H1 (cell line): ENCODE results near the gene LRPPRC.

Experiments
- EZH2 ChIP-seq: fragments of 200-600 bp; sonication (generic); IDR thresholded peaks from 2 replicates; pipeline ENCODE4 v1.7.1; 2012; ENCODE audit warnings: low read depth, mild to moderate bottlenecking, moderate library complexity, low read length, inconsistent platforms; ENCODE audit not compliant: severe bottlenecking
- POLR2A ChIP-seq, 2 experiments: IDR thresholded peaks; 1 replicate in 1 of 2; 2 replicates in 1 of 2; pipeline ENCODE4 v1.6.1; 2011; ENCODE audit warnings: low read depth in 2 of 2, low read length in 2 of 2, mild to moderate bottlenecking in 2 of 2; ENCODE audit errors: control extremely low read depth in 1 of 2
- TF ChIP-seq, protein P1 (sequence below), 3 experiments: IDR thresholded peaks; 1 replicate in 2 of 3; 2 replicates in 1 of 3; pipeline versions ENCODE4 v1.5.1 to v1.6.1; 2011; ENCODE audit warnings: low read length in 3 of 3, mild to moderate bottlenecking in 3 of 3, inconsistent platforms in 2 of 3, low read depth in 1 of 3, moderate library complexity in 1 of 3; ENCODE audit not compliant: insufficient read depth in 1 of 3; ENCODE audit errors: control extremely low read depth in 1 of 3

DNA sequence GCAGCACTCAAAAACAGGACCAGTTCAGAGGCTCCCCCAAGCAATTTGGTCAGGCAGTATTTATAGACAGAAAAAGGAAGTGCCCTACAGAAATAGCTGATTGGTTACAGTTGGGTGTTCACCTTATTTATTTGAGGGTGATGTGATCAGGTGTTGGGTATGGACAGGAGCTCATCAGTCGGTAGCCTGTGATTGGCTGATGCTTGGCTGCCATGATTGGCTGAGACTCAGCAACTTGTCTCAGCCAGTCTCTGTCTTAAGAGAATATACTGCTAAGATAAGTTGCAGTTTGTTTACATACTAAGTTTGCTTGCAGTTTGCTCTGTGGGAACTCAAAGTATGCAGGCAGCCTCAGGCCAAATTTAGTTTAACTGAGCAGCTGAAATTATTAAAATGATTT, 147.6 kb downstream of the LRPPRC start:
- TF ChIP-seq EZH2 (no peak), POLR2A (IDR thresholded peaks at IDR 0.05; ENCODE audit: control extremely low read depth in 1 of 2, low read depth in 2 of 2, low read length in 2 of 2) (no peak)
- TF ChIP-seq, protein P1, sequence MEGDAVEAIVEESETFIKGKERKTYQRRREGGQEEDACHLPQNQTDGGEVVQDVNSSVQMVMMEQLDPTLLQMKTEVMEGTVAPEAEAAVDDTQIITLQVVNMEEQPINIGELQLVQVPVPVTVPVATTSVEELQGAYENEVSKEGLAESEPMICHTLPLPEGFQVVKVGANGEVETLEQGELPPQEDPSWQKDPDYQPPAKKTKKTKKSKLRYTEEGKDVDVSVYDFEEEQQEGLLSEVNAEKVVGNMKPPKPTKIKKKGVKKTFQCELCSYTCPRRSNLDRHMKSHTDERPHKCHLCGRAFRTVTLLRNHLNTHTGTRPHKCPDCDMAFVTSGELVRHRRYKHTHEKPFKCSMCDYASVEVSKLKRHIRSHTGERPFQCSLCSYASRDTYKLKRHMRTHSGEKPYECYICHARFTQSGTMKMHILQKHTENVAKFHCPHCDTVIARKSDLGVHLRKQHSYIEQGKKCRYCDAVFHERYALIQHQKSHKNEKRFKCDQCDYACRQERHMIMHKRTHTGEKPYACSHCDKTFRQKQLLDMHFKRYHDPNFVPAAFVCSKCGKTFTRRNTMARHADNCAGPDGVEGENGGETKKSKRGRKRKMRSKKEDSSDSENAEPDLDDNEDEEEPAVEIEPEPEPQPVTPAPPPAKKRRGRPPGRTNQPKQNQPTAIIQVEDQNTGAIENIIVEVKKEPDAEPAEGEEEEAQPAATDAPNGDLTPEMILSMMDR (IDR thresholded peaks at IDR 0.05; ENCODE audit: control extremely low read depth in 1 of 3, insufficient read depth in 1 of 3, low read depth in 1 of 3, low read length in 3 of 3), result no peak
